GM18502 (cell line): ENCODE measurements around the gene HHAT.

Source experiments
- ATAC-seq: cut with Tn5 transposase; IDR thresholded peaks from one replicate; pipeline ENCODE4 v1.9.1; 2021; ENCODE audit warnings: mild to moderate bottlenecking; ENCODE audit not compliant: unreplicated experiment, poor library complexity

The HHAT gene

GRCh38 chr1:210475321-210475720 is 146.6 kb downstream of the HHAT start:
- ATAC-seq = no peak

GRCh38 chr1:210475806-210476205 is 147.1 kb downstream of the HHAT start:
- ATAC-seq = no peak

DNA sequence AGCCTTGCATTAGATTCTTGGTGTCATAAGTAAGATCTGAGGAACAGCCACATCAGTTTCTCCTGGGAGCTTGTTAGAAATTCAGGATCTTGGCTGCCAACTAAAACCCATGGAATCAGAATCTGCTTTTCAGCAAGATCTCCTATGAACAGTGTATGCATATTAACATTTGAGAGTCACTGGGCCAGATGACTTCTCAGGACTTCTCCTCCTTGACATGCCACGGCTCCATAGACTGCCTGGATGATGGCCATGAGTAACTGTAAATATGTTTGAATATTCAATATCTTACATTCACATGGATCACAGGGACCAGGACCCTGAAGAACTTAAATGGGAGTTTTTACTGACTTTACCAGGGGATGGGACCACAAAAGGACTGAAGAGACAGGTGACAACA is 148.0 kb downstream of the HHAT start:
- ATAC-seq = no peak

DNA sequence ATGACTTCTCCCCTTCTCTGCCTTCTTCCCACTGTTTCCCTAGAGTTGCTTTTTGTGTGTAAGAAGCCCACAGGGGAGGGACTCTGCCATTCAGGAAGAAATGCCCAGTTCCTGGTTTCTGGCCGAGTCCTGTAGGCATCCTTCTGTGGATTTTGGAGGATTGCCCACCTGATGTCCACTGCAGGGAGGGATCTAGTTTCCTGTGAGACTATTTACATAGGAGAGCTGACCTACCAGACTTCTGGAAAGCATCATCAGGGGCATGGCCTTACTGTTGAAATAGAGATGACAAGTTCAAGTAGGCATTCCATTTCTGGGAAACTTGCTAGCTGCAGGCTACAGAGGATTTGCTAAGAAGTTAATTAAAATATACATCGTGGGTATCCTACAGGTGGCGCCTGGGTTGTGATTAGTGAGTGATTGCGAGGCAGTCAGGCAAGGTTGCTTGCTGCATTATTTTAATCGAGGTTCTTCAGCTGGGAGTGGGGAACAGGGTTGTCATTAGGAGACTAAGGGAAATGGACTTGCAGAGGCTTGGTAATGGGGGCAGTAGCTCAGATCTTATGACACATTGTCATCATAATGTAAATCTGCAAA is 148.7 kb downstream of the HHAT start:
- ATAC-seq = no peak

GRCh38 chr1:210478820-210479219 is 150.1 kb downstream of the HHAT start:
- no peak for ATAC-seq

- ATAC-seq = no peak
Observed at GRCh38 chr1:210482491-210482890, 153.8 kb downstream of the HHAT start.

DNA sequence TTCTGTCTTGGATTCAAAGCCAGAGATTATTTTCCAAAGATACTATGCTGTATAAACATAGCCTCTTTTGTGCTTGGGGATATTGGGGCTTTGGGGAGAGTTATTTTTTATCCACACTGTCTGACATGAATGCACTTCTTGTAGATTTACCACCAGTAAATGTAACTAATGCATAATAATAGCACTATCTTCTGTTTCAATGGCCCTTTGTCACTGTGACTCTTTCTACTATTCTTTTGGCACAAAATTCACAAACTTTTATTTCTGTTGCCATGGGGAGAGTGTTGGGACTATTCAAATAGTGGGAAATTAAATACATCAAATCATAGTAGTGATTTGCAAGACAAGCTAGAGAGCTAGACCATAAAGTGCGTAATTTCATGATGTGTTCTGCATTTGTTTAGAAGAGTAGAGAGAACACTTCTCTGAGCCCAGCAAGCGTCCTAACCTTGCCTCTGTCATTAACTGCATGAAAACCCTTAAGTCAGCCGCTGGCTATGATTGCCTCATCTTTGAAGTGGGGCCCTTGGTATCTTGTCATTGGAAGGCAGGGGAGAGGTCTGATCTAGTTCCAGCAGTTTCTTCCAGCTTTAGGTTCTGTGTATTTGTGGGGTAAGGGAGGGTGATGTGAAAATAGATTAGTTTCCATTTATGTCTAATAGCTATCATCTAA is 154.4 kb downstream of the HHAT start:
- ATAC-seq = no peak

- ATAC-seq = no peak
Observed at GRCh38 chr1:210483821-210484220, 155.1 kb downstream of the HHAT start.

DNA sequence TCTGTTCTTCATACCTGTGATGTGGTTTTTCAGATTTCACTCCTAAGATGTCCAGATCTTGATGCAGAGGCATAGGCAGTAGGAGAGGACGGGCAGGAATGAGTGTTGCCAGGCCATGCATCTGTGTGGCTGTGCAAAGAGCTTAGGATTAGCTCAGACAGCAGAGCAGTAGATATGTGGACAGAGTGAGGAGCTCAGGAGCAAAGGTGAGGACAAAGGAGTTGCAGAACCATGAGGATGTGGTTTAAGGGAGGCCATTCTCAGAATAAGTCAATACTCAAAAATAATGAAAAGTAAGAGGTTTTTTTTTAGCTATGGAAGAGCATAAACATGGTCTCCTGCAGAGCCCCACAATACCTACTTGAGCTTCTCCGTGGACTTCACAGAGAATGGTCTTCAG is 158.3 kb downstream of the HHAT start:
- ATAC-seq = no peak

GRCh38 chr1:210489491-210489890 is 160.8 kb downstream of the HHAT start:
- ATAC-seq = no peak

GRCh38 chr1:210490781-210491180 is 162.1 kb downstream of the HHAT start:
- ATAC-seq = no peak

- no peak for ATAC-seq
Observed at GRCh38 chr1:210496063-210496462, 167.4 kb downstream of the HHAT start.

GRCh38 chr1:210499956-210500355 is 171.3 kb downstream of the HHAT start:
- no peak for ATAC-seq

DNA sequence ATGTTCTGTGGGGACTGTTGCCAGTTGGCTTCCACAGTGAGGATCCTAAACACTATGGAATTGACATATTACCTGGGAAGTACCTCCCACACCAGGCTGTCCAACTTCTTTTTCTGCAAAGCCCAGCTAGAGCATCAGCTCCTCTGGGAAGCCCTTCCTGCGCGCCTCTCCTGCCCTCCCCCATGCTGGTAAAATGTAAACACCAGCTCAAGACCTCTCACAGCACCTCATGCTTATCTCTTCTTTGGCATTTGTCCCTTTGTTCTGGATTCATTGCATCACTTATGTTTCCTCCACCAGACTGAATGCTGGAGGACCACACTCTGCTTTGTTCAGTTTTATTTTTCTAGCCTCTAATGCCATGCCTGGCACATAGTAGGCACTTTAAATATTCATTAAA is 172.1 kb downstream of the HHAT start:
- no peak for ATAC-seq

GRCh38 chr1:210504286-210504685 is 175.6 kb downstream of the HHAT start:
- no peak for ATAC-seq

DNA sequence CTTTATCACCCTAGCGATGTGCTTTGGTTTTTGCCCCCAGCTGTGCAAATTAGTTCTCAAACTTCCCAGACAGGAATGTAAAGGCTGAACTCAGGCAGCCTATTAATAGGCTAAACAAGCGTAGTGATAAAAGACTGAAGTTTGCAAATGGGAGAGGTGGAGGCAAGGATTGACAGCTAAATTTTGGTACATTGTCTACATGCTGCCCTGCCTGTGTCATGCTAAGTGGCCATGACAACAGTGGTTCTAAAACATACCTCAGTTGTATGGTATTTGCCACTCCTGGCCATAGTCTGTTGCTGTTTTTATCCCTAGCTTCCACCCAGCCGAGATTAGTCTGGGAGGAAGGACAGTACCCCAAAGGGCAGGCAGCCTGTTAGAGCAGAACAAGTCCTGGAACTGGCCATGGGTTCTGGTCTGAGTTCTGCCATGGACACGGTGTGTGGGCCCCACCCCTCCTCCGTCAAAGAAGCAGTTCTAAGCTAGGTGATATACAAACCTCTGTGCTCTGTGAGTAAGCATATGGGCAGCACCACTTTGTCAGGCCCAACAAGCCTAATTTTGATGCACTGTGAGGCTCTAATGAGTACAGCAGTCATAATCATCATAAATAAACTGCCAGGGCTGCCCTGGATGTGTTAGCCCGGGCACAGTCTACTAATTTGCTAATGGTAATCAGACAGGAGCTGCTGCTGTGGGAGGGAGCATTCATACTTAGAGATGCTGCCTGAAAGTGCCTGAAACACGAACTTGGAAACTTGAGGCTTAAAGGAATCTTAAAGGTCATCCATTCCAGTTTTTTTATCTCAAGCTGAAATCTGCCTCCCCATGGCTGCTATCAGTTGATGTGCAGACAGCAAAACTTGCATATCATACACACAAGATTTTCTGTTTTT is 177.1 kb downstream of the HHAT start:
- ATAC-seq = no peak

DNA sequence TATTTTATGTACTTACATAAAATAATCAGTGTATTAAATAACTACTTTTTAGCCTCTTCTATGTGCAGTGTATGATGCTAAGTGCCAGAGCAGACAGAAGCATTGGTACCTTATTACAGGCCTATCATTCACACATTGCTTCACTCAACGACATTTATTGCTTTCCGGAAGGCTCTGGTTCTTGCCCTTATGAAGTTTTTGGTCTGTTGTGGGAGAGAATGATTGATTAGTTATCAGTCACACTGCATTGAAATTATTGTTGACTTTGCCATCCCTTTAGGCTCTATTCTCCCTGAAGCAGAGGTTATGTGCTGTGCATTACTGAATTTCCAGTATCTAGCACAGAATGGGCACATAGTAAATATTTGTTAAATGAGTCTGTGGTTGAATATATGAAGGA is 178.0 kb downstream of the HHAT start:
- no peak for ATAC-seq

- ATAC-seq = no peak
Observed at GRCh38 chr1:210516092-210516656, 187.5 kb downstream of the HHAT start.

- ATAC-seq = no peak
Observed at GRCh38 chr1:210516697-210517459, 188.2 kb downstream of the HHAT start.

DNA sequence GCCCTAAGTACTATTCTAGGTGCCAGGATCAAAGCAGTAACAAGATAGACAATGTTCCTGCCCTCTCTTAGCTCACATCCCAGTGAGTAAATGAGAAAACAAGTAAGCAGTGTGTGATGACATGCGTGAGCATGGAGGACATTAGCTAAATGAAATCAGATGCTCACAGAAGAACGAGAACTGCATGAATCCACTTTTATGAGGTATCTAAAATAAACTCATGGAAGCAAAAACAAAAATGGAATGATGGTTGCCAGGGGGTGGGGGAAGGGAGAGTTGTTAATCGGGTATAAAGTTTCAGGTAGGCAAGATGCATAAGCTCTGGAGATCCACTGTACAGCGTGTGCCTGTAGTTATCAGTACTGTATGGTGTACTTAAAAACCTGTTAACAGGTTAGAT is 195.1 kb downstream of the HHAT start:
- ATAC-seq = no peak
